ENCODE measurements around the gene PLS3. TPM values are rescaled to one million over a fixed set of nuclear protein-coding genes. Genes with fewer than 3 reads are reported as not detected.

PLS3 gene
- total and polyA plus RNA-seq, 9 of the 15 experiments (the other 6 are each of a cell fraction or from before 2014, with no cell fraction given) = 0.03 to 0.42 (median 0.03) TPM; not detected in 4

- Histone ChIP-seq H3K4me2 (ENCODE audit: insufficient read depth, low read length) (no peak overlapping the region), H3K79me2 (ENCODE audit: control insufficient read depth, insufficient read depth, low read length) (no peaks in the 10 kb centered on the region), H3K9me3 (replicated peaks; ENCODE audit: control insufficient read depth, insufficient read depth, low read depth, low read length) (no peaks in the 10 kb centered on the region), H4K20me1 (replicated peaks; ENCODE audit: control insufficient read depth, insufficient read depth, low read length) (no peaks in the 10 kb centered on the region), H2AFZ (ENCODE audit: low read depth, low read length) (no peak overlapping the region), H3K9me1 (ENCODE audit: control insufficient read depth, insufficient read depth, low read length) (no peaks in the 10 kb centered on the region), H3K4me3 (no peak overlapping the region), H3K27me3 (ENCODE audit: control insufficient read depth in 2 of 2, insufficient read depth in 2 of 2, low read length in 2 of 2) (no peaks in the 10 kb centered on the region), H3K9ac (ENCODE audit: insufficient read depth in 1 of 2, low read depth in 2 of 2, low read length in 2 of 2) (no peak overlapping the region), H3K4me1 (replicated peaks in 1 of 2; ENCODE audit: control insufficient read depth in 2 of 2, insufficient read depth in 2 of 2, low read length in 2 of 2) (no peaks in the 10 kb centered on the region), H3K36me3 (ENCODE audit: control insufficient read depth, insufficient read depth, low read length) (no peaks in the 10 kb centered on the region), H3K27ac (ENCODE audit: extremely low read depth, low read depth, low read length) (no peak overlapping the region)
- in situ Hi-C loops (cut with MboI) = loop anchor here (10.0 kb wide), 1 partner anchor 285 kb away; no protein-coding TSS in a partner anchor
- POLR2A ChIA-PET = no interaction called here
- ATAC-seq = no peak
- BruUV-seq (replicated peaks) = no TSS peak
- no peak for FAIRE-seq
- CTCF ChIA-PET (ENCODE audit: low intra/inter-chr PET ratio) = no interaction called here
- intact Hi-C loops (cut with micrococcal nuclease) = no loop called here
- 0% methylated on average over 2 of the region's 2 CpGs for WGBS (ENCODE audit: insufficient coverage, low coverage, missing lambda C conversion rate)
- TF ChIP-seq ZNF639 (CRISPR knock-in tag; conservative IDR thresholded peaks at IDR 0.05 in 1 of 2, IDR thresholded peaks at IDR 0.05 in 1 of 2) = no peak
- TF ChIP-seq NFIX (CRISPR knock-in tag; IDR thresholded peaks at IDR 0.05; ENCODE audit: low read depth) = no peak
- TF ChIP-seq NFATC3 (IDR thresholded peaks at IDR 0.05) = no peak
- TF ChIP-seq HINFP (tag; conservative IDR thresholded peaks at IDR 0.05; ENCODE audit: low read depth) = no peak
- TF ChIP-seq MYNN (IDR thresholded peaks at IDR 0.05) = no peak
- no peak for TF ChIP-seq MYNN (CRISPR knock-in tag; IDR thresholded peaks at IDR 0.05)
- TF ChIP-seq EP300 (IDR thresholded peaks at IDR 0.05; ENCODE audit: low read length) = no peak
- no peak for TF ChIP-seq NR2F6 (CRISPR knock-in tag; IDR thresholded peaks at IDR 0.05)
- TF ChIP-seq ZNF589 (CRISPR knock-in tag; IDR thresholded peaks at IDR 0.05; ENCODE audit: low read depth) = no peak
- DNase-seq (ENCODE audit: extremely low read depth in 1 of 4, low spot score in 3 of 4) = no peak
These were observed 69.2 kb downstream of the PLS3 start for GRCh38 chrX:115630204-115630603.
